Kidney glomerular epithelial cell (primary cell): ENCODE measurements around the gene PWWP2B.

Experiments used
- DNase-seq: peaks from one replicate; lab custom pipeline; 2025; lab: John Stamatoyannopoulos, UW

Gene PWWP2B

GRCh38 chr10:132459301-132460003 lies 62.5 kb downstream of the PWWP2B start:
- DNase-seq = no peak

- DNase-seq = no peak
Observed at GRCh38 chr10:132460071-132460470, 63.1 kb downstream of the PWWP2B start.

GRCh38 chr10:132460691-132461090 lies 63.7 kb downstream of the PWWP2B start:
- no peak for DNase-seq

- no peak for DNase-seq
Observed at GRCh38 chr10:132461103-132461682, 64.2 kb downstream of the PWWP2B start.

DNA sequence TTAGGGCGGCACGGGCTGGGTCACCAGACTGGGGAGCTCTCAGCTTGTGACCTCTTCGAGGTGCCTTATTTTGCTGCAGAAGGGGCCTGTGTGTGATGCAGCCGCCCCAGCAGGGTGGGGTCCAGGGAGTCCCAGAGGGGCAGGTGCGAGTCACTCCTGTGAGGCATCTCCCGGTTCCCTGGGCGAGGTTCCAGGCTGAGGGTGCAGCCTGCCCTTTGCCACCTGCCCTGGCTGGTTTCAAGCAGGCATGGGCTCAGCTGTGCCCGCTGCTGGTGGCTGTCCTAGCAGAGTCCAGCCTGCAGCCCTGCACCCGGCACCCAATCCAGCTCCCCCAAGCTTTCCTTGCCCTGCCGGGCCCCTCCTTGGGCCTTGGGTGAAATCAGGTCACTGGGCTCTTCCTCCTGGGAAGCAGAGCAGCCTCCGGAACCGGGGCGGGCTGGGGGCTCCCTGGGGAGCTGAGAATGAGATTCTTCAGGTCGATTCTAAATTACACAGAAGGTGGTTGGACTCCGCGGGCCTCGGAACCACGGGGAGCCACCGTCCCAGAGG lies 64.8 kb downstream of the PWWP2B start:
- DNase-seq = no peak

GRCh38 chr10:132462463-132463332 lies 65.7 kb downstream of the PWWP2B start:
- no peak for DNase-seq

- no peak for DNase-seq
Observed at GRCh38 chr10:132463333-132464255, 66.6 kb downstream of the PWWP2B start.

- no peak for DNase-seq
Observed at GRCh38 chr10:132464256-132465192, 67.5 kb downstream of the PWWP2B start.

GRCh38 chr10:132465193-132465888 lies 68.3 kb downstream of the PWWP2B start:
- no peak for DNase-seq

- no peak for DNase-seq
Observed at GRCh38 chr10:132465889-132466519, 69.0 kb downstream of the PWWP2B start.

DNA sequence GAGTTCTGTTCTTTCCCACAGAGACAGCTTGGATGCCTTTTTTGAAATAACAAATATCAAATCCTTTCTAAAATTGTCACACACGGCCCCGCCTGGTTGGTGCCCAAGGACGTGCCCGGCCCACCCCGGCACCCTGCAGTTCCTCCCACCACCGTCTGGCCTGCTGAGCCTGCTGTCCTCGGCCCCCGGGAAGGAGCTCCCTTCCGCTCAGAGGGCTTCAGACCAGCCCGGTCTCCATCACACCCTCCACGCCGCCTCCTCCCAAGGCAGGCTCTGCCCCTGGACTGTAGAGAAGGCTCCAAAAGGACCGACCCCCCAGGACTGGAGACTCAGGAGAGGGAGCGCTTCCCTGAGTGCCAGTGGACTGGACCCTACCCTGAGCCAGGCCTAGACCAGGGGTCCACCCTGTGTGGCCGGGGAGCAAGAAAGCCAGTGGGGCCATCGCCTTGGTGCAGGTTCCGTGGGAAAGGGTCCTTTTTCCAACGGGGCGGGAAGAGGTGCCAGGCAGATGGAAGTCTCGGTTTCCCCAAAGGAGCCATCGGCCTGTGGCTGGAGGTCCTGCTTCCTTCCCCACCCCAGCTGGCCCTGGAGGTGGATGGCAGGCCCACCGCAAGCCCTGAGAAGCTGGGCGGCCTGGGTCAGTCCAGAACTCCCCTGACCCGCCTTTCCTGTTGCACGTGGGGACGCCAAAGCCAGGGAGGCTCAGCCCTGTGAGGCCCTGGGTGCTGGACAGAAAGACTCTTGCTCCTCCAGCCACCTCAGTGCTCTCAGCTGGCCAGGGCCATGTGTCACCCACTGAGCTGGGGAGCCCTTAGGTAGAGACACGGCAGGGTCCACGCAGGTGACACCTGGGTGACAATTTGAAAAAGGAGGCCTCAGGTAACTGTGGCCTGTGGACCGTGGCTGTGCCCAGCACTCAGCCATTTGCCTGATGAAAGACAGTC lies 69.8 kb downstream of the PWWP2B start:
- DNase-seq = no peak
